RKO (cell line): ENCODE measurements around the gene PRKCH.
"Not testable (repeated sequence)": the region's sequence is repeated elsewhere in the genome, so short reads cannot be mapped to it uniquely, and the experiment has no call there.

Experiments used
- DNase-seq: peaks from one replicate; pipeline ENCODE4 v3.0.0-alpha.2; 2016; ENCODE audit warnings: low spot score

The PRKCH gene

DNA sequence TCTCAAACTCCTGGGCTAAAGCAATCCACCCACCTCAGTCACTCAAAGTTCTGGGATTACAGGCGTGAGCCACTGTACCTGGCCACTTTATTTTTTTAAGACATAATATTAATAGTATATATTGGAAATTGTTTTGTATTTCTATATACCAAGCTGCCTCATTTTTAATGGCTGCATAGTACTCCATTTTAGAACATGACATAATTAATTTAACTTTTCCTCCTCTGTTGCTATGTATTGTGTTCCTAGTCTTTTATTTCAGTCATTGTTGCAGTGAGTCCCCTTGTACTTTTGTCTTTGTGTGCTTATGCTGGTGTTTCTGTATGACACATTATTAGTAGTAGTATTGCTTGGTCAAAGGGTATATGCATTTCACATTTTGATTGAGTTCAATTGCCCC is 138.7 kb downstream of the PRKCH start:
- no peak for DNase-seq

DNA sequence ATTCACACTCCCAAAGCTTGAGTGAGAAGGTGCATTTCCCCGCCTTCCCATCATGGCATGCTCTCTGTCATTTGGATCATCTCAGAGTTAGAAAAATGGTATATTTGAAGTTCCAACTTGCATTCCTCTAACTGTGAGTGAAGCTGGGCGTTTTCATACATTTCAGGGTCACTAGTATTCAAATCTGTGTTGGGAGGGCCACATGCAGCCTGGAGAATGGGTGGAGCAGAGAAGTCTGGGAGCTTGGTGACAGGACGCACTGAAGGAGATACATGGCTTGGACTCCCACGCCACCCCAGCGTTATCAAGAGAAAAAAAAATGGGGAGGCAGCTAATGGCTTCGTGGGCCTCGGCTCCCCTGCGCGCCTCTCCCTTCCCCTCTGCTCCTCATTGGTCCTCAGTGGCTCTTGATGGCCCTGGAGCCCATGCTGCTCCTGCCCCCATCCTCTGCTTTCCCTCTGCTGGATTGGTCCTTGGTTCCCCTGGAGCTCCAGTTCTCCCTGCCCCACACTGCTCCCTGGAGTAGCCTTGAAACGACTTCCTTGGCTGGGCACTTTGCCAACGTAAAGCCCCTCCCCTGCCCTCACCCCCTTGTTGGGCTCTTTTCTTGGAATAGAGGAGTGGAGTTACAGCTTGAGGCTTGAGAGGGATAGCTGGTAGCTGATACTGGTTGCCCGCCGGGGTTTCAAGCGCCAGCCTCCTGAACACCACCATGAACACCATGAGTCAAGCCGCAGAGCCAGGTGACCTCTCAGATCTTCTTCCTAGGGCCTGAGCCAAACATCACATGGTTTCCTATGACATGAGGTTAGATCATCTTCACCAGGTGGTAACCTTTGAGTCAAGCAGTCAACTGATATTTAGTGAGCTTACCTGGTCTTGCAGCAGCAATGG is 139.6 kb downstream of the PRKCH start:
- DNase-seq: peak; percentile 32

DNA sequence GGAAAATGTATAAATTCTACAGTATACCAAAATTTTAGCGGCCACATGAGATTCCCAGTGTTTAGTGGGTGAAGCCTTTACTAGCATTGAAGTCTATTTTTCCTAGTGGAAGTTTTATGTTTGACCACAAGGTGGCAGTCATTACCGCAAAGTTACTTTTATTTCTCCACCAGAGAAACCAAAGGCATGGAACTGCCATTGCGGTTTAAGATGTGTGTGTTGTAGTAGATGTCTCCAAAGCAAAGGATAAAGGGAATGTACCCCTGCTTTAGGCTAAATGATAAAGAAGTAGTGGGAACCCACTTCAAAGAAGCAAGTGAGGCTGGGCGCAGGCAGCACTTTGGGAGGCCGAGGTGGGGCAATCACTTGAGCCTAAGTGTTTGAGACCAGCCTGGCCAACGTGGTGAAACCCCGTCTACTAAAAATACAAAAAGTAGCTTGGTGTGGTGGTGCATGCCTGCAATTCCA is 140.5 kb downstream of the PRKCH start:
- DNase-seq: peak; percentile 58

DNA sequence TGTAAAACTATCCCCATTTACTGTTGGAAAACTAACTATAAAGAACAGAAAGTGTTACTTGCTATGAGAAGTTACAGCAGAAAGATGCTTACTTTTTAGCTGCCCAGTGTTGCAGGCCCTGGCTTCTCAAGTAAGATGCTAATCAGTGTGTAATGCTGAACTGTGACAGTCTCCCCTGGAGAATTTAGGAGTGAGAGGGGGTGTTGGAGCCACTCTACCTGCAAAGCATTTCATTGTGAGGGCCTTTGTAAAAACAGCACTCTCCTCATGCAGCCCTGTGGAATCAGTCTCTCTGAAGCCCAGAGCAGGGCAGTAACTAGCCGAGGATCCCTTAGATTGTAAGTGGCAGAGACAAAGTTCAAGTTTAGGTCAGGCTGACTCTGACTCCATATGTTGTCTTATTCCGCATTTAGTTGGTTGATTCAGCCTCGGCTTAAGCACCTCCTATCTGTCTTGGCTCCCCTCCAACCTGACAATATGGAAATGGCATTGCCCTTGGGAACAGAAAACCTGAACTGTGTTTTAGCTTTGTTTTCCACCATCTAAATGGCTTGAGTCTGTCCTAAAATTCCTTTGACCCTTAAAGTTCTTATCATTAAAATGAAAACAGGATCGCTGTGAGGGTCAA is 141.3 kb downstream of the PRKCH start:
- peak; percentile 35 for DNase-seq

DNA sequence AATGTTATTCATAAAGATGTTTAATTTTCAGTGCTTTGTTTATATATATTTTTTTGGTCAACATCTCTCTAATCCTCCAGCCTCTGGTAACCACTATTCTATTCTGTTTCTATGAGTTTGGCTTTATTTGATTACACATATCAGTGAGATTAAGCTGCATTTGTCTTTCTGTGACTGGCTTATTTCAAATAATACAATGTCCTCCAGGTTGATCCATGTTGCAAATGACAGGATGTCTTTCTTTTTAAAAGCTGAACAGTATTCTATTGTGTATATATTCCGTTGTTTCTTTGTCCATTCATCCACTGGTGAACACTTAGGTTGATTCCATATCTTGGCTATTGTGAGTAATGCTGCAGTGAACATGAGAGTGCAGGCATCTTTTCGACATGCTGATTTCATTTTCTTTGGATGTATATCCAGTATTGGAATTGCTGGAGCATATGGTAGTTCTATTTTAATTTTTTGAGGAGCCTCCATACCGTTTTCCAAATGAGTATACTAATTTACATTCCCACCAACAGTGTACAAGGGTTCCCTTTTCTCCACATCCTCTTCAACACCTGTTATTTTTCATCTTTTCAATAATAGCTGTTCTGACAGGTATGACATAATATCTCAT is 142.4 kb downstream of the PRKCH start:
- no peak for DNase-seq

DNA sequence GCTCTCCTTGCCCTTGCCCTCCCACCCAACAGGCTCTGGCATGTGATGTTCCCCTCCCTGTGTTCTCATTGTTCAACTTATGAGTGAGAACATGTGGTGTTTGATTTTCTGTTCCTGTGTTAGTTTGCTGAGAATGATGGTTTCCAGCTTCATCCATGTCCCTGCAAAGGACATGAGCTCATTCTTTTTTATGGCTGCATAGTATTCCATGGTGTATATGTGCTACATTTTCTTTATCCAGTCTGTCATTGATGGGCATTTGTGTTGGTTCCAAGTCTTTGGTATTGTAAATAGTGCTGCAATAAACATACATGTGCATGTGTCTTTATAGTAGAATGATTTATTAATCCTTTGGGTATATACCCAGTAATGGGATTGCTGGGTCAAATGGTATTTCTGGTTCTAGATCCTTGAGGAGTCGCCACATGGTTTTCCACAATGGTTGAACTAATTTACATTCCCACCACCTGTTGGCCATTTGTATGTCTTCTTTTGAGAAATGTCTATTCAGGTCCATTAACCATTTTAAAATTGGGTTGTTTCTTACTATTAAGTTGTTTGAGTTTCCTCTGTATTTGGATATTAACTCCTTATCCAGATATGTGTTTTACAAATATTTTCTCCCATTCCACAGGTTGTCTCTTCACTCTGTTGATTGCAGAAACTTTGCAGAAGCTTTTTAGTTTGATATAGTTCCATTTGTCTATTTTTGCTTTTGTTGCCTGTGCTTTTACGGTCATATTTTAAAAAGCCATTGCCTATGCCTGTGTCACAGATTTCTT is 143.4 kb downstream of the PRKCH start:
- DNase-seq: not testable (repeated sequence)

DNA sequence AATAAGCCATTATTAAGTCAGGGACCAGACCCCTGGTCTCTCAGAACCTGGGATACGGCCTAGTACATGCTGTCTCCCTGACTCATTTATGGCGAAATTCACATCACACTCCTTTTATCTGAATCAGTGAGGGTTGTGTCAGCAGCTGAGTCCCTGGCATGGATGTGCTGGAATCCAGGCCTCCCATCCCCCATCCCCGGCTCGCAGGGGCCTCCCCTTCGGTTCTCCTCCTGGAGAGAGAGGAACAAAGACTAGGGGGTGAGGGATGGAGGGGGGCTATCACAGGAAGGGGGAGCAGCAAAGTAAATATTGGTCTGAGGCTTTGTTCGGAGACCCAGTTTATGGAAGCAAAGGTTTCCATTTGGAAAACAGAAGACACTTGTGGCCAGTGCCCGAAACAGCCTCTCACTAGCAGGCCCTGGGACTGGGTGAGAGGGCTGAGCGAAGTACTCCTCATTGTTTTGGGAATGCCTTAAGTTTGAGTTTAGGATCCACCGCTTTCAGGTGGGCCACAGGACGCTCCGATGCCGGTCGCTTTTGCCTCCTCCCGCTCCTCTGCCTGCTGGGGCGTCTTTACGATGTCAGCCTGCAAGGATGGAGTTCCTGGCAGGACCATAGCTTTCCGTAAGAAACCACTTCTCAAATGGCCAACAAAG is 145.0 kb downstream of the PRKCH start:
- DNase-seq: peak; percentile 45

DNA sequence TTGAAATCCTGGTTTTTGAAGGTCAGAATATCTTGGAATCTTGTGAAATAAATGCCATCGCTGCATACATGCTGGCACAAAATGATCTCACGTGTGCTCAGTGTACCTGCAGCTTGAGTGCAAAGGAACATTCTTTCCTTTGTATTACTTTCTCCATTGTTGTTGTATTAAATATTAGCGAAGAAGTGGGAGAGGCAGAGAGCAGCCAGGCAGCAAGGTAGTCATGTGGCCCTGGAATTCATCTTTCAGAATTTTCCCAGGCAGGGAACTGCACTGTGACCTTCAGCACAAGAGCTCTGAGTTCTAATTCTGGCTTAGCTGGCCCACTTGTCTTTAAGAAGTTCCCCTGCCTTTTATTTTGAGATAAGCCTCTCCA is 145.5 kb downstream of the PRKCH start:
- DNase-seq: no peak

DNA sequence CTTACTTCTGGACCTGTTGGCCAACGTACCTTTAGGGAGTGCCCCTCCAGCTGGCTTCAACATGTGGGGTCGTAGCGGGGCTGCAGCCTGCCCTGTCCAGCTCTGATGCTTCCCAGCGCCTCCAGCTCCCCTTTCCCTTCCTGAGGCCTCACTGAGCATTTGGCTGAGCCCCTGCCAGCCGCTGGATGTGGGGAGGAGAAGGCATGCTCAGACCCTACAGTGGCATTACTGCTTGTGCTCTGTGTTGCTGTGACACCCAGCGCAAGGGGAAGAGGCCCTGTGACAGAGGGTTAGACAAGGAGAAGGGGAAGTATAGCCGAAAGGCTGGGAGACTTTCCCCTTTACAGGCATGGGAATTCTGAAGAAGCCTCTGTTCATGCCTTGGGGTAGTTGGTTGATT is 145.9 kb downstream of the PRKCH start:
- DNase-seq: no peak

DNA sequence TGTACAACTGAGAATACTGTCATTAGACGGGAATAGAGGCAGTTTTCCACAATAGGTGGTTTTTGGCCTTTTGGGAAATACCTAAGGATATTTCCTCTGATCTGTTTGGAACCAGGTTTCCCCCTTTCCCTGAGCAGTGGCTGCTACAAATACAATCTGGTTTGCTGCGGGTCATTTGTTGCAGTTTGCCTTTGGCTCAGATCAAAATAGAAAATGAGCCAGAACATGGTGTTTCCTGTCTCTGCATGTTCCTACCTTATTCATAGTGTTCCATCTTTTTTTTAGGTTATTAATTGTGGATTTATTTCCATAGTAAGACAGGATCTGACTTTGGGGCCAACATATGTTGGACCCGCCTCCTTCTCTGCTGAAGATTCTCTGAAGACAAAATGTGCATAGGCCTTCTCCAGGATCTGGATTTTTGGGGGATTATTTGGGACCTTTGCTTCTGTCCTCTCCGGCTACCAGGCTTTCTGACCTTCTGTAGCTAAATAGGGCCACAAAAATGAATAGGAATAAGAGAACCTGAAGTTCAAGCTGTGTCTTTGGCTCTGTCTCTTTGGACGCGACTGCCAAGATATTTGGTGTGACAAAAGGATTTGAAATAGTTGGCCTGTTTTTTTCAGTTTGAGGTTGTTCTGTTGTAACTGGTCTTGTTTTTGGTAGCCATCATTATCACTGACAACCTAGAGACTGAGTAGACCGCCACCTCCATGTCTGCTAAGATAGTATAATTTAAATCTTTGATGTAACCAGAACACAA is 146.9 kb downstream of the PRKCH start:
- DNase-seq: no peak

DNA sequence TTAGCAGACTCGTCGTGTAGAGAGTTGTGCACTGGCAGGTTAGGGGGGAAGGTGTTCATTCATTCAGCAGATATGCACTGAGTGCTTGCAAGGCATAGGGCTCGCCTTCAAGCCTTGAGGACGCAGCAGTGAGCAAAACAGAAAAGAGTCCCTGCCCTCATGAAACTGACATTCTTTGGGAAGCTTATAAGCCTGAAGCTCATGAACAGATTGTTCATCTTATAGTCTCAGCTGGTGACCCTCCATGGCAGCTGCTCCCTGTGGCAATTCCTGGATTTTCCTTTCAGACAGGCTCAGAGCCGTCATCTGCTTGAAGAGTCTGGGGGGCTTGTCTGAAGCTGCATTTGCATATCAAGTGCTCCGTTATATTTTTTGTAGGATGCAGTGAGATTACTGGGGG is 148.4 kb downstream of the PRKCH start:
- DNase-seq: no peak

DNA sequence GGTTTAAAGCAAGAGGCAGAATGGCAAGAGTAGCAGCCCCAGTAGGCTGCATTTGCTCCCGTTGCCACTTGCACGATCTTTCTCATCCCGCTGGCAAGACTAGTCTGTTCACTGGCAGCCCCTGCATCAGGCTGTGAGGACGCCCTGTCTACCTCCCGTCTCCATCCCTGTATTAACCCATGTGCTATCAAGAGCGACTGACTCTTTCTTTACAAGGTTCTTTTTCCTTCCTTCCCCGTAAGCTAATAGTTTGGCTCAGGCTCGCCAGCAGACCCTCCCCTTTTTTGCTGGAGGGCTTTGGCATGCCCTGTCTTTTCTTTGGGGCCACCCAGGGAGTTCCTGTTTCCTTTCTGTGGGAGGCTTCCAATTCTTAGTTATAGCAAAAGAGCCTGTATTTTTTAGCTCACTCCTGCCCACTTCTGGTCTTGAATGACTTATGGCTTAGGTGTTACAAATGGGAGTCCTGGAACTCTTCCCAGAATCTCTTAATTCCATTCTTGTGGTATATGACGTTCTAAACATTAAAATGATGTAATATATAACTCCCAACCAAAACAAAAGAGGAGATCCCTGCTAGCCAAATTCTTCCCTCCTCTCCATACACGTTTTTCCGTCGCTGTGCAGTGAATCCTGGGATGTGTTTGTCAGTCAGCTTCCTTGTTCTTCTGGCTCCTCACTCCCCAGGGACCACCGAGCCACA is 149.0 kb downstream of the PRKCH start:
- peak; percentile 13 for DNase-seq

DNA sequence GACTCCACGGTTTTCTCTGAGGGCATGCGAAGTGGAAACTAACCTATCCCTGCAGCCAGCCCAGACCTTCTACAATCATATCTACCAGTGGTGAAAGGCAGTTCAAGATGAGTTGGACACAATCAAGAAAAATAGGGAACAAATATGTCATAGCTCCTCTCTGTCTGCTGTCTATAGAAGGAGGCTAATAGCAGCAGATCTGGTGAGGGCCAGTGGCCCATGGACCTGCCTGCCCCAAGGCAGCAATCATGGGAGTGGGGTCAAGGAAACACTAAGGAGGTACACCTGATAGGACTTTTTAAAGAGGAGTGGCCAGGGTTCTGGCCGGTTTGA is 149.5 kb downstream of the PRKCH start:
- no peak for DNase-seq

DNA sequence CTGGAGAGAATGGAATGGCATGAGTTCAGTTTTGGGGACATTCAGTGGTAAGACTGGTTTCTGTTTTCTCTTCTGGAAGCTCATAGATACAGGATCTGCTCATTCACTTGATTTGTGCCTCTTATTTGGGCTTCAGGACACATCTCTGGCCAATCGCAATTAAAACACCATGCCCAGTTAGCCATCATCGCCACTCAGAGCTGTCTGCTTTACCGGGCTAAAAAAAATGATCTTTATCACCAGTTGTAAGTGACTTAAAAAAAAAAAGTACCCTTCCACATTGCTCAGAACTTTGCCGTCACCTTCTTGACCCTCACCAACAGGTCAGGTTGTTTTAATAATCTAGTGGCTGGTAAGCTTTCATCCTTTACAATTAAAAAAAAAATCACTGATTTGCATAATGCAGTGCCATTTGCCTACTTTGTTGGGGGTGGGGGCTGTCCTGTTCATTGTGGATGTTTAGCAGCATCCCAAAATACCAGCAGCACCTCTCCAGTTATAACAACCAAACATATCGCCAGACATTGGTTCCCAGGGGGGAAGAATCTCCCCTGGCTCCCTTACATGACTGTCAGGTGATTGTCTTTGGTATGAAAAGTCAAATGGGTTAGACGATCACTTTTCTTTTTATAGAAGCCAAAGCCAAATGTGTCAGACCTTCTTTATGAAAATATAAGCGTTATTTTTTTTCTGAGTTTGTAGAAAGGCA is 150.1 kb downstream of the PRKCH start:
- DNase-seq: no peak

DNA sequence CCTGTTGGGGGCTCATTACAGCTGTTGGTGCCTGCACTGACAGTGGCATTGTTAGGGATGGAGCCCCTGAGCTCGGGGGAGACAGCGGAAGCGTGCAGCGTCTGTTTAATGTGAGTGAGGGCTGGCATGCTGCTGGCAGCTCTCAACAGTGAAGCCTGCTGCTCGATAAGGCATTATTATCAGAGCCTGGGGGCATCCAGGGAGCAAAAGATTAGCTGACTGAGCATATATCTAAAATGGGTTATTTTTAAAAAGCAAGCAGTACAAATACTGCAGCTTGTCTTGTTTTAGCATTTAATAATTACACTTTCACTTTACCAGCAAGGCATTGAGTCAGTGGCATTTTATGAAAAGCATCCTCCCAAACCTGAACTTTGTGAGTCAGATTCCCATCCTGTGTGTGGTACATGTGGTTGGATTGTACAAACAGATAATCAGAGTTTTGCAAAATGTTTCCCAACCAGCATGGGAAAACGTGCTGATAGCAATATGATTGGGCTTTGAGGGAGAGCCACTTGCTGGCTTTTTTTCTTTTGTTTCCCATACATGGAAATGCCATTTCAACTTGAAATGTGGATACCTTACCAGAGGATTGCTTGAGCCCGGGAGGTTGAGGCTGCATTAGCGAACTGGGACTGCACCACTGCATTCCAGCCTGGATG is 150.8 kb downstream of the PRKCH start:
- peak; percentile 16 for DNase-seq

DNA sequence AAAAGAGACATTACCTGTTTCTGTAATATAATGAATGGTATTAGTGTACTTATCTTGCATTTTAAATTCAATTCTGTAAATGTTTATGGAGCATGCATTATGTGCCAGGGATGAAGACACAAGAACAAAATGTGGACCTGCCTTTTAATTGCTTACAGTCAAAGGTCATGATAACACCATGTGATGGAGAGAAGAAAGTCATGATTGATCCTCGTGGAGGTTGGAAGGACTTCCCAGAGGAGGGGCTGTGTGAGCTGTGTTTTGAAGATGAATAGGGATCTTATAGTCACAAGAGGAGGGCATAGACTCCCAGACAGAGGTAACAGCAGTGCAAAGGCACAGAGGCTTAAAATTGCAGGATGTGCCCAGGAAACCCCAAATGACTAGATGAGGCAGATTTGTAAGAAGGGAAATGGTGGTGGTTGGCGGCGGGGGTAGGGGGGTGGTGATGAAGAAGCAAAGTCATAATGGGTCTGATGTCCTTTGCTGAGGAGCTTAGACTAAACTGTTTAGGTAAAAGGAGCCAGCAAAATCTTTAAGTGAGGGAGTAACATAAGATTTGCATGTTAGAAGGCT is 151.5 kb downstream of the PRKCH start:
- no peak for DNase-seq

DNA sequence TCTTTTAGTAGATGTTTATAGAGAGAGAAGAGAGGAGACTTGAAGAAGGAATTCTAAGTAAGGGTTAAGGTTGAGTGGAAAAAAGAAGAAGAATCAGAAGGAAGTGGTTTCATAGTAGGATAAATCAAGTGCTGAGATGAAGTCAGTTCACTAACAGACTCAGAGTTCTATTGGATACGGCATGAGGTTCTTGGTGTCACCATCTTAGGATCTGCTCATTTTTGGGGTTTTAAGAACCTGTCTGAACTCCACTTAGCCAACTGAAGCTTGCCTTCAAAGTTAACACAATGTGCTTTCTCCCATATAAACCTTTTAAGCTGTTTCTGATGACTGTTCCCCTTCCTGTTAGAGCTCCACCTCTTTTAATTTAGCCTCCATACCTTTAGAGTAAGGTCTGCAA is 152.6 kb downstream of the PRKCH start:
- DNase-seq: no peak

DNA sequence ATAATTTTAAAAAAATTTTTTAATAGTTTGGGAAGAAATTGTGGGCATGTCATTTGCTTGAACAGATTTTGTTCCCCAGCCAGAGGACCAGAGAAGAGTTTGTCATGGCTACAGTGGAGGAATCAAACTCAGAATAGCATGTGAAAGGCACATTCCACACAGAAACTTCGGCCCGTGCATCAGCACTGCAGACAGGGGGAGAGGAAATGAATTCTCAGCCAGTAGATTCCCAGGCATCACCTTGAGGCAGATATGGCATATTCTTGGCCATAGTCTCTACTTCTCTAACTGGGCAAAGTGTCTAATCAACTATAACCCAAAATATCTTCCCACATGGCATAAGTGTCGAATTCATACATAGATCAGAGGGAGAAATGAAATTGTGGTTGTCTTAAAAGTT is 153.3 kb downstream of the PRKCH start:
- DNase-seq: no peak

DNA sequence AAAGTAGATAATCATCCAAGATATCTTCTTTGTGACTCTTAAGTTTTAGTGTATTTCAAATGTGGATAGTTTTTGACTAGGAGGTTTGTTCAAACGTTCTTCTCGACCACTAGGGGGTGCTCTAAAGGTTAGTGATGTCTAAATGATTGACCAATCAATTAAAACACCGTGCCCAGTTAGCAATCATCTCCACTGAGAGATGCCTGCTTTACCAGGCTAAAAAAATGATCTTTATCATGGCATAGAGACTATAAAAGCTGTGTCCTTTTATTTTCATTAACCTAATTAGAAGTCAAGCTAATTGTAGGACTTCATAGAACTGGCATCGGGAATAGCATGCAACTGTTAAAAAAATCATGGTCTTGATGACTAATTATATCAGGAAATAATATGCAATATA is 153.9 kb downstream of the PRKCH start:
- DNase-seq: peak; percentile 69
